ENCODE data around the gene EXPH5.

Gene EXPH5

GRCh38 chr11:108593923-108594434 lies 411 bp upstream of the EXPH5 start:
- DNase-seq (ENCODE audit: low read depth): no peak
- peak overlapping the region; percentile 50 for H3K4me3 ChIP-seq (ENCODE audit: control insufficient read depth, low read depth, low read length)
- TF ChIP-seq, protein P1, sequence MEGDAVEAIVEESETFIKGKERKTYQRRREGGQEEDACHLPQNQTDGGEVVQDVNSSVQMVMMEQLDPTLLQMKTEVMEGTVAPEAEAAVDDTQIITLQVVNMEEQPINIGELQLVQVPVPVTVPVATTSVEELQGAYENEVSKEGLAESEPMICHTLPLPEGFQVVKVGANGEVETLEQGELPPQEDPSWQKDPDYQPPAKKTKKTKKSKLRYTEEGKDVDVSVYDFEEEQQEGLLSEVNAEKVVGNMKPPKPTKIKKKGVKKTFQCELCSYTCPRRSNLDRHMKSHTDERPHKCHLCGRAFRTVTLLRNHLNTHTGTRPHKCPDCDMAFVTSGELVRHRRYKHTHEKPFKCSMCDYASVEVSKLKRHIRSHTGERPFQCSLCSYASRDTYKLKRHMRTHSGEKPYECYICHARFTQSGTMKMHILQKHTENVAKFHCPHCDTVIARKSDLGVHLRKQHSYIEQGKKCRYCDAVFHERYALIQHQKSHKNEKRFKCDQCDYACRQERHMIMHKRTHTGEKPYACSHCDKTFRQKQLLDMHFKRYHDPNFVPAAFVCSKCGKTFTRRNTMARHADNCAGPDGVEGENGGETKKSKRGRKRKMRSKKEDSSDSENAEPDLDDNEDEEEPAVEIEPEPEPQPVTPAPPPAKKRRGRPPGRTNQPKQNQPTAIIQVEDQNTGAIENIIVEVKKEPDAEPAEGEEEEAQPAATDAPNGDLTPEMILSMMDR (IDR thresholded peaks at IDR 0.05; ENCODE audit: control insufficient read depth, insufficient read depth, low read depth, low read length, missing control alignments): no peak

DNA sequence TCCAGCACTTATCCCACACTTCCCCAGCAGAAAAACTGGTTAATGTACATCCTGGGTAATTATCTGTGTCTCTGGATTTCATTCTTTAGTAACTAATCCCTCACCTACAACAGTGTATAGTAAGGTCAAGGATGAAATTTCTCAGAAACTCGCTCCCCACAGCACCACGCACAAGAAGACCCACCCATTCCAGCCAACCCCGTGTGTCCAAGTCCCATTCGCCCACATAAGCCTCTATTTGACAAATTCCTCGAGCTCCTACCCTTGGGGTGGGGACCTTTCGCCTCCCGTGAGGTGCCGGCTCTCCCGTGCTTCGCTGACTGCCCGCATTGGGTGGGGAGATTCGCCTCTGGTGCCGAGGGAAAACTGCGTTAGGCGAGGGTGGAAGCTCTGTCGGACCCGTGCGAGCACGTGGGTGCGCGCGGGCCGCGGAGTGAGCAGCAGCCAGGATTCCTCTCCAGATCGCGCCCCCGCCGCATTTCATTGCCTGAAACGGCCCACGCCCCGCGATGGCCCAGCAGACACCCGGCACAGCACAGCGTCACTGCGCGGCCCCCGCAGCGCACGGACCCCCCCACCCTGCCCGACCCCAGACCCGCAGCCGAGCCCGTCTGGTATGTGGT lies 866 bp downstream of the EXPH5 start:
- no peak for DNase-seq (ENCODE audit: low read depth)
- TF ChIP-seq, protein P1 (IDR thresholded peaks at IDR 0.05; ENCODE audit: control insufficient read depth, insufficient read depth, low read depth, low read length, missing control alignments): no peak
- H3K4me3 ChIP-seq (ENCODE audit: control insufficient read depth, low read depth, low read length): peak overlapping the region; percentile 50

- no peak for DNase-seq (ENCODE audit: low read depth)
- TF ChIP-seq, protein P1 (IDR thresholded peaks at IDR 0.05; ENCODE audit: control insufficient read depth, insufficient read depth, low read depth, low read length, missing control alignments): no peak
- H3K4me3 ChIP-seq (ENCODE audit: control insufficient read depth, low read depth, low read length): no peak overlapping the region
Measured at GRCh38 chr11:108591893-108592292, 1.7 kb downstream of the EXPH5 start.

- no peak overlapping the region for H3K4me3 ChIP-seq (ENCODE audit: control insufficient read depth, low read depth, low read length)
- no peak for DNase-seq (ENCODE audit: low read depth)
- TF ChIP-seq, protein P1 (IDR thresholded peaks at IDR 0.05; ENCODE audit: control insufficient read depth, insufficient read depth, low read depth, low read length, missing control alignments): no peak
Measured at GRCh38 chr11:108589136-108589535, 4.4 kb downstream of the EXPH5 start.

GRCh38 chr11:108588287-108588686 lies 5.3 kb downstream of the EXPH5 start:
- TF ChIP-seq, protein P1 (IDR thresholded peaks at IDR 0.05; ENCODE audit: control insufficient read depth, insufficient read depth, low read depth, low read length, missing control alignments): no peak
- H3K4me3 ChIP-seq (ENCODE audit: control insufficient read depth, low read depth, low read length): no peak overlapping the region
- DNase-seq (ENCODE audit: low read depth): no peak

DNA sequence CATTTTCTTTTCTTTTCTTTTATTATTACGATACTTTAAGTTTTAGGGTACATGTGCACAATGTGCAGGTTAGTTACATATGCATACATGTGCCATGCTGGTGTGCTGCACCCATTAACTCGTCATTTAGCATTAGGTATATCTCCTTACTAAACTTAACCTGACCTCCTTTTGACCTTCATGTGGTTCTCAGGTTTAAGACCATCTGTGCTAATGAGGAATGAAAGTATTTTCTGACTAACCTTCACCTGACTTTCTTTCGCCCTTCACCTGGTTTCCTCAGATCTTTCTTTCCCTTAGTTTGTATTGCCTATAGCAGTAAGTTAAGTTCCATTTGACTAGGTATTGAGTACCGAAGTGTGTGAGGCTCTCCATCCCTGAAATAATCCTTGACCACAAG lies 6.5 kb downstream of the EXPH5 start:
- TF ChIP-seq, protein P1 (IDR thresholded peaks at IDR 0.05; ENCODE audit: control insufficient read depth, insufficient read depth, low read depth, low read length, missing control alignments): no peak
- no peak for DNase-seq (ENCODE audit: low read depth)
- H3K4me3 ChIP-seq (ENCODE audit: control insufficient read depth, low read depth, low read length): no peak overlapping the region
